HG03175 (cell line): Measurements from ENCODE around the gene ADAM10.

ENCODE experiments used
- ATAC-seq: cut with Tn5 transposase; IDR thresholded peaks from one replicate; pipeline ENCODE4 v1.9.1; 2021; ENCODE audit warnings: mild to moderate bottlenecking, moderate library complexity; ENCODE audit not compliant: unreplicated experiment

The ADAM10 gene

DNA sequence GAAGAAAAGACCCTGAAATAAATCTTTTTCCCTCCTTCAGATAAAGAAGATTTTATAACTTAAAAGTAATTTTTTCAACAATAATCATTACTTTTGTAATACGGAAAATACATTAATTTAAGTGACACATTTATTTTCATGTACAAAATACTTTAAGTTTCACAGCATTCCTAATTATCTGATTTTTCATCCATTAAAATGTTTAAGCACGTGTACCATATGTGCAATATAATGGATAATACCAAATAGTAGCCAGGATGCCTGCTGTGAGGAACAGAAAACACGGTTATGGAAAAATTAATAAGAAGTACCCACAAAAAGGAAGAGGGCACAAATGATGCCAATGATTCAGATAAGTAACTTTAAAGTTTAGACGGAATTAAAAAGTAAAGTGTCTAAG lies 33.5 kb downstream of the ADAM10 start:
- ATAC-seq: no peak

DNA sequence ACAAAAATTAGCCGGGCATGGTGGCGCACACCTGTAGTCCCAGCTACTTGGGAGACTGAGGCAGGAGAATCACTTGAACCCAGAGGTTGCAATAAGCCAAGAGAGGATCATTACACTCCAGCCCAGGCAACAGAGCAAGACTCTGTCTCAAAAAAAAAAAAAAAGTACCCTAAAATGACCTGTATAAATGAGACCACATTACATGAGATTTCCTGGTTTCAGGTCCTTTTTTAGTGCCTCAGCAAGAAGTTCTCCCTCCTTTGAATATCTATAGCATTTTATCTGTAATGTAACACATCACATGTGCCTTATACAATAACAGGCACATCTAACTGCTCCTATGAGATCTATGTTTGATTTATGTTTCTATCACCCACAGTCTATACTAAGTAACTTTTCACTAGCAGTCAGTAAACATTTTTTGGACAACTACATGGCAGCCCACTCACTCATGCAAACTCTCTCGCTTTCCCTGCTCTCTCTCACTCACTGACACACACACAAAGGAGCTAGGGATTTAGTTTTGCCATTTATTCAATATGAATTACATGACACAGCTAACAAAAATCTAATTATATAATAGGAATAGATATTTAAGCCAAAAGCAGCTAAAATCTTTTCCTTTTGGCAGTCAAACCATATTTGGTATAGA lies 34.1 kb downstream of the ADAM10 start:
- ATAC-seq: no peak

DNA sequence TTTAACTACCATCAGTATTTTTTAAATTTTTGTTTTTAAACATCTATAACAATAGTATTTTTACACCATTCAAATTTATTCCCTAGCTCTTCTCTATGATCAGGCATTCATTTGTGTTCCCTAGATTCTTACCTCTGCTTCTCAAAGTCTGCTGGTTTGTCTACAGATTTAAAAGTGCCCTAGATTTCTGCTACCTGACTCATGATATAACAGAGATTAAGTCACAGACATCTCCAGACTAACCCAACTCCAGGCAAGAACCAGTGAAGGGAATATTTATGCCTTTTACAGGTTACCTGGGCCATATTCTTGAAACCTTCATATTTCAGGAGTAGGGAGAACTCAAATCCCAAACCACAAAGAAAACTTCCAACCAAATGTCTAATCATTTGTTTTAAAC lies 38.8 kb downstream of the ADAM10 start:
- no peak for ATAC-seq

DNA sequence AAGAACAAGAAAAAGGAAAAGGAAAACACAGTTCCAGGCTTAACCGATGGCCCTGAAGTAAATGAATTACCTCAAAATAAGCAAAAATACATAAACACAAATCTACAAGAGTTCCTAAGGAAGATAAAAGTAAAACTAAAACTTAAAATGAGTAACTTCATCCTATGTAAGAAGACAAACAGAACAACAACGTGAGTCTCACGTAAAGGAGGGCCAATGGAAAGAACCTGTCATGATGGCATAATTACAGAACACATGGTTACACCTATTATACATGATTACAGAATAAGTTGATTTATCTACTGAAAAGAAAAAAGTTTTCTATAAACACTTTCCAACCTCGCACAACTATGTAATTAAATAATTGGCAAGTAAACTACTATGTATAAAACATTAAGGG lies 42.1 kb downstream of the ADAM10 start:
- ATAC-seq: no peak

DNA sequence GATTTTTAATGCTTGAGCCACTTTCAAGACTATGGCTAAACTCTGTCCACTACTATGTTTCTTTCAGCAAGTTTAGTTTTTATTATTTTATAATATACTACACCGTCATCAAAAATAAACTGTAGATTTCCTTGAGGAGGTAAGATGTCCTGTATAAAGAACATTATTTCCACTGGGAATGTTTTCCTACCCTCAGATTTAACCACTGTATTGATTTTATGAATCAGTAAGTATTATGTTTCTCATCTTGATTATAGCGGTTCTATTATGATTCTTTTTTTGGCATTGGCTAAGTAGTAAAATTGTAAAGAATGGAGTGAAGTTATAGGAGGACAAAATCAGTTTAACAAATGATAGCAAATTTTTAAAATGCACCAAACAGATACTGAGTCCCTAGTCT lies 44.4 kb downstream of the ADAM10 start:
- ATAC-seq: no peak

DNA sequence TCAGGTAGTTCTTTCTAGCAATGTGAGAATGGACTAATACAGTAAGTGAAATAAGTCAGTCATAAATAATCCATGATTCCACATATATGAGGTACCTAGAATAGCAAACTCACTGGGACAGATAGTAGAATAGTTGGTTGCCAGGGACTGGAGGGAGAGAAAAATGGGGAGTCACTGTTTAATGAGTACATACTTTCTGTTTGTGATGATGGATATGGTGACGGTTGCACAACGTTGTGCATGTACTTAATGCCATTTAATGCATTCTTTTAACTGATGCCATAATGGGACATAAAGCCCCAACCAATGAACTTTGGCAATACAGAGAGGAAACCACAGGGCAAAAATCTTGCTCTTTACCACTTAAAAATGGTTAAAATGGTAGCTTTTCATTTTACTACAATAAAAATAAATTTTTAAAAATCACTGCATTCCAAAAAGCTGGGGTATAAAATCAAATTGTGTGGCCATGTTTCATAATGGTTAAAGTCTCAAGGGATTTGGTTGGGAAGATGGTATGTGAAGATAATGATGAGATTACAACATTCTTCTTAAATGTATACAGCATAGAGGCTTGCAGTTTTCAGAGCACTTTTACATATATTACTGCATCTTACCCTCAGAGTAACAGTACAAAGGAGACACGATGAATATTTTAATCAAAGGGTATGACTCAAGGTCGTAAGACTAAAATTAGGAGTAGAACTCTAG lies 45.2 kb downstream of the ADAM10 start:
- ATAC-seq: no peak

DNA sequence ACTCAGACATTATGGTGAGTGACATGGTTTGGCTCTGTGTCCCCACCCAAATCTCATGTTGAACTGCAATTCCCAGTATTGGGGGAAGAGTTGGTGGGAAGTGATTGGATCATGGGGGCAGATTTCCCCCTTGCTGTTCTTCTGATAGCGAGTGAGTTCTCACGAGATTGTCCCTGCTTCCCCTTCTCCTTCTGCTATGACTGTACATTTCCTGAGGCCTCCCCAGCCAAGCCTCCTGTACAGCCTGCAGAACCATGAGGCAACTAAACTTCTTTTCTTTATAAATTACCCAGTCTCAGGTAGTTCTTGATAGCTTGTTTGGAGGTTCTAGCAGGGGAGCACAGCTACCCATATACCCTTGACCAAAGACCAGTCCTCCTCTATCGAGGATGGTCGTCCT lies 45.9 kb downstream of the ADAM10 start:
- no peak for ATAC-seq

DNA sequence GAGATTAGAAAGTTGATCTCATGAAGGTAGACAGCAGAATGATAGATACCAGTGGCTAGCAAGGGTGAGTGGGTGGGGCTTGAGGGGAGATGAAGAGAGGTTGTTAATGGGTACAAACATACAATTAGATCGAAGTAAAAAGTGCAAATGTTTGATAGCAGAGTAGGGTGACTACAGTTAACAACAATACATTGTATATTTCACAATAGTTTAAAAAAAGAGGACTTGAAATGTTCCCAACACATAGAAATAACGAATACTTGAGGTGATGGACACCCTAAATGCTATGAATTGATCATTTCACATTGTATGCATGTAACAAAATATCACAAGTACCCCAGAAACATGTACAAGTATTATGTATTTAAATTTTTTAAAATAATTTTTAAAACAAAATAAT lies 47.3 kb downstream of the ADAM10 start:
- ATAC-seq: no peak

DNA sequence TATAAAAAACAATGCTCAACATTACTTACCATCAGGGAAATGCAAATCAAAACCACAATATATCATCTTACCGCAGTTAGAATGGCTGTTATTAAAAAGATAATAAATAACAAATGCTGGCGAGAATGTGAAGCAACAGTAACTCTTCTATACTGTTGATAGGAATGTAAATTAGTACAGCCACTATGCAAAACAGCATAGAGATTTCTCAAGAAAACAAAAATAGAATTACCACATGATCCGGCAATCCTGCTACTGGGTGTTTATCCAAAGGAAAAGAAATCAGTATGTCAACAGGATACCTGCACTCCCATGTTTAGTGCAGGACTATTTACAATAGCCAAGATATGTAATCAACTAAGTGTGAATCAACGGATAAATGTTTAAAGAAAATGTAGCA lies 48.1 kb downstream of the ADAM10 start:
- no peak for ATAC-seq

DNA sequence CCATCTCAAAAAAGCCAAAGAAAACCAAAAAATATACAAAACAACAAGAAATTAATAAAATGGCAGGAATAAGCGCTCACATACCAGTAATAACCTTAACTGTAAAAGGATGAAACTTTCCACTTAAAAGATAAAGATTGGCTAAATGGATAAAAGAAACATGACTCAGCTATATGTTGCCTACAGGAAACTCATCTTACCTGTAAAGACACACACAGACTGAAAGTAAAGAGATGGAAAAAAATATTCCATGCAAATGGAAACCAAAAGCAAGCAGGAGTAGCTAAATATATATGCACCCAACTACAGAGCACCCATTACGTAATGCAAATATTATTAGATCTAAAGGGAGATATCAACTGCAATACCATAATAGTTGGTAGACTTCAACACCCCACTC lies 49.7 kb downstream of the ADAM10 start:
- no peak for ATAC-seq

DNA sequence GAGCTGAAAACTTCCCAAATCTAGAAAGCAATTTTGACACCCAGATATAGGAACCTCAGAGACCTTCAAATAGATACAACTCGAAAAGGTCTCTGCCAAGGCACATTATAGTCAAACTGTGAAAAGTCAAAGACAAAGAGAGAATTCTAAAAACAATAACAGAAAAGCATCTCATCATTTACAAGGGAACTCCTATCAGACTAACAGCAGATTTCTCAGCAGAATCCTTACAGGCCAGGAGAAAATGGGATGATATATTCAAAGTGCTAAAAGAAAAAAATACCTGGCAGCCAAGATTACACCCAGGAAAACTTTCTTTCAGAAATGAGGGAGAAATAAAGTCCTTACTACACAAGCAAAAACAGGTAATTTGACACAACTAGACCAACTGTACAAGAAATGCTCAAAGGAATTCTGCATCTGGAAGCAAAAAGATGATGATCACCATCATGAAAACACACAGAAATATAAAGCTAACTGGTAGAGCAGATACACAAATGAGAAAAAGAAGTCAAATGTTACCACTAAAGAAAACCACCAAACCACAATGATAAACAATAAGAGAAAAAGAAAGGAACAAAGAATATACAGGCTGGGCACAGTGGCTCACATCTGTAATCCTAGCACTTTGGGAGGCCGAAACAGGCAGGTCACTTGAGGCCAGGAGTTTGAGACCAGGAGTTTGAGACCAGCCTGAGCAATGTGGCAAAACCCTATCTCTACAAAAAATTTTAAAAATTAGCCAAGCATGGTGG lies 50.4 kb downstream of the ADAM10 start:
- no peak for ATAC-seq

DNA sequence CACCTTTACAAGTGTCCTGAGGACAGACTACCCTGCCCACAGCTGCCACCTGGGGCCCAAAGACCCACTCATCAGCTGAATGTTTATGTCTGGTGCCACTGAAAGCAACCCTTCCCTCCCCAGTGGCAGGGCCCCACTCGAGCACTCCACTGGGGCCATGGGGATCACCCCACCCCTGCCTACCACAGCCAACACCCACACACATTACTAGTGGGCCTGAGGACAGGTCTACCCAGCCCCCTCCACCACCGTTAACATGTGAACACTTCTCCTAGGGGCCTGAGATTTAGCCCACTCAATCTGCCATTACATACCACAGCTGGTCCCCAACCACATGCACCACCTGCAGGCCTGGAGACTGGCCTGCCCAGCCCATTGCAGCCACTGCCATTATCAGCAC lies 52.3 kb downstream of the ADAM10 start:
- no peak for ATAC-seq

DNA sequence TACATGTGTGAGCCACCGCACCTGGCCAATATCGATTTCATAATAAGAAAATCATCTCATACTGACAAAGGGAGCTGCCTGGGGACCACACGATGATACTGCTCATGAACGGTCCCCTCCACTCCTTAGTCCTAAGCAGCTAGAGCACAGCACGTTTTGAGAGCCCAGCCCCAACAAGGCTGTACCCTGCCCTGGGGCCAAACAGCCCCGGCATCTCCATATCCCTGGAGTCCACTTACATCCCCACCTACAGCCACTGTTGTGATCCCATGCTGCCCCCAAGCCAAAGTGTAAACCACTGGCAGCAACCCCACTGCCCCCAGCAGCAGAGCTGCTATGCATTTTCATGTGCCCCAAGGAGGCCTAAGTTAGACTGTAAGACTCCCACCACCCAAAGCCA lies 52.8 kb downstream of the ADAM10 start:
- no peak for ATAC-seq

DNA sequence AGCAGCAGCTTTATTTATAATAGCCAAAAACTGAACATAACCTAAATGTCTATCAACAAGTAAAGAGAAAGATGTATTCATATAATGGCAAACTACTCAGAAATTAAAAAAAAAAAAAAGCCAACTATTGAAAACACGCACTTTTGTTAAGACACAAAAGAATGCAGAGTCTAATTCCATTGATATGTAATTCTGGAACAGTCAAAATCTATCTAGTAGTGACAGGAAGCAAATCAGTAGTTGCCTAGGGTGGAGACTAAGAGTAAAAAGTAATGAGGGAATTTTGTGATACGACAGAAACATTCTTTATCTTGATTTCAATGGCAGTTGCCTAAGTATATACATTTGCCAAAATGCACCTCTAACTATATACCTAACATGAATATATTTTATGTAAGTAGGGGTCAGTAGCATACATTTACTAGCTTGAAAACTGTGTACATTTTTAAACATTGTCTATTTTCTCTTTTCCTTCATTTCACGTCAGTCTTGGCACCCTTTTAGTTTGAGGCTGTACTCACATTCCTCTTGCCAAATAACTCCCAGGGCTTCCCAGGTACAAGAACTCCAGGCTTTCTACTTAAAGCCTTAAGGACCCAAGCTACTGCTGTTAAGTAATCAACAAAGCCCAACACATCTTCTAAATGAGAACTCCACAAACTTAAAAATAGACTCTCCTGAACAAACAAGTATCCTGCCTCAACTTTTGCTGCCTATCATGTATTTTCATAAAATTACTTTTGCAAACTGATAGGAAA lies 54.7 kb downstream of the ADAM10 start:
- no peak for ATAC-seq

DNA sequence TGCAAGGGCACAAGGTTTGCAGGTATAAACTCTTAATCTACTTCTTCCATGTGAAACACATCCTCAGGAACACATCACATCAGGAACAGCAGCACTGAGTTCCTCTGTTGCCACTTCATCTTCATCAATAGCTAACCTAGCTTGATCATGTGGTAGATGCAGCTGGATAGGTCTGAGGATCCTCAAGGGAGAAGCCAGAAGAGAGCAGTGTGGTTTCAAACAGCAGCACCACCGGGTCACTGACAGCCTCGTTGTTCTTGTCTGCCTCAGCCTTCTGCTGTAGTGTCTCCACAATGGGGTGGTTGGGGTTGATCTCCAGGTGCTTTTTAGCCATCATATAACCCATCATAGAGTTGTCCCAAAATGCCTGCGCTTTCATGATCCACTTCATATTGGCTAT lies 58.8 kb downstream of the ADAM10 start:
- no peak for ATAC-seq

DNA sequence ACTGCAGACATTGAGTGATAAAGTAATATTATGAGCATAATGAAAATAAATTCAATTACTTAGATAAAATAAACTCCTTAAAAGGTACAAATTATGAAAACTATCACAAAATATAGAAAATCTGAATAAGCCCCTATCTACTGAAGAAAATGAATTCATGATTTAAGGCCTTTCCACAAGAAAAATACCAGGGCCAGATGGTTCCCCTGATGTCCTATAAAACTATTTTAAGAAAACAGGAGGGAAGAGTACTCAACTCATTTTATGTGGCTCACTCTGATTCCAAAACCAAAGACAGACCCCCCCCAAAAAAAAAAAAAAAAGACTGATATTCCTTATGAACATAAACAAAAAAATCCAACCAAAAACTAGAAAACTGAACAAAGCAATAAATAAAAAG lies 59.9 kb downstream of the ADAM10 start:
- no peak for ATAC-seq

DNA sequence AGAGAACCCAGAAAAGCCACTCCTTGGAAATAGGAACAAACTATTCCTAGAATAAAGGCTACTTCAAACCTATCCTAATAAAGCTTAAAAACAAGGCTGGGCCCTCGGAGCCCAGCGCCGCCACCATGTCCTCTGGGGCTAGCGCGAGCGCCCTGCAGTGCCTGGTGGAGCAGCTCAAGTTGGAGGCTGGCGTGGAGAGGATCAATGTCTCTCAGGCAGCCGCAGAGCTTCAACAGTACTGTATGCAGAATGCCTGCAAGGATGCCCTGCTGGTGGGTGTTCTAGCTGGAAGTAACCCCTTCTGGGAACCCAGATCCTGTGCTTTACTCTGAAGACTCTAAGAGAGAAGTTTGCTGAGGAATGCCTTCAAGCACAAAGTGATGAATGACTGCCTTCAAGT lies 63.2 kb downstream of the ADAM10 start:
- ATAC-seq: no peak

DNA sequence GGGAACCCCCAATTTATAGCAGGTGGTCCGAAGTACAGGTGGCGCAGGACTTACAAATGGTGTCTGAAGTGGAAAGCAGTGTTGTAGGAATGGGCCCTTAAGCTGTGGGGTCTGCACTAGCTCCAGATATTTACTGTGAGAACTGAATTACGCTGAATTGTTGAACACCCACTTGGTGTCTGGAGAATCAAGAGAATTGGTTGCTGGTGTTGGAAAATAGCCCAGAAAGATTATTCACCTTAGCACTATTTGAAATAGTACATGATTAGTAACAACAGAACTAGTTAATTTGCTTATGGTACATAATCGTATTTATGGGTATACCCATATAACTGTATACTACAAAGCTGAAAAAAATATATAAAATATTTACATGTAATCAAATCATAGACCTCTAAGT lies 64.8 kb downstream of the ADAM10 start:
- no peak for ATAC-seq

DNA sequence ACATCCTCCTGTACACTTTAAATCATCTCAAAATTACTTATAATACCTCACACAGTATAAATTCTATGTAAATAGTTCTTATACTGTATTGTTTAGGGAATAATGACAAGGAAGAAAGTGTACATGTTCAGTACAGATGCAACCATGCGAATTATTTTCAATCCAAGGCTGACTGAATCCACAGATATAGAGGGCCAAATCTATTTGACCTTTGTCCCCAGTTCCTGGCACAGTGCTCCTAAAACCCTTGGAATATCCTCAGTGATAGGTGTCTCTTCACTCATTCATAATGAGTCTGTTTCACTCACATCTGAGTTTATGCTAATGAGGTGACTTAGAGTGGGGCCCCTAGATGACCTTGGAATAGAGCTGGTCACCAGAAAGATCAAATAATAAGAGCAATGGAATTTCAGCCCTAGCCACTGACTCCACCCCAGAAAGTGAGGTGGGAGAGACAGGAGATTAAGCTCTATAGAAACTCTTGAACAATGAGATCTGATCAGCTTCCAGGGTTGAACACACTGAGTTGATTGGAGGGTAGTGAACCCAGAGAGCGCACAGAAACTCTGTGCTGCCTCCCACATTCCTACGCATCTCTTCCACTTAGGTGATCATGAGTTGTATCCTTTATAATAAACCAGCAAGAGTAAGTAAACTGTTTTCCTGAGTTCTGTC lies 65.3 kb downstream of the ADAM10 start:
- no peak for ATAC-seq

DNA sequence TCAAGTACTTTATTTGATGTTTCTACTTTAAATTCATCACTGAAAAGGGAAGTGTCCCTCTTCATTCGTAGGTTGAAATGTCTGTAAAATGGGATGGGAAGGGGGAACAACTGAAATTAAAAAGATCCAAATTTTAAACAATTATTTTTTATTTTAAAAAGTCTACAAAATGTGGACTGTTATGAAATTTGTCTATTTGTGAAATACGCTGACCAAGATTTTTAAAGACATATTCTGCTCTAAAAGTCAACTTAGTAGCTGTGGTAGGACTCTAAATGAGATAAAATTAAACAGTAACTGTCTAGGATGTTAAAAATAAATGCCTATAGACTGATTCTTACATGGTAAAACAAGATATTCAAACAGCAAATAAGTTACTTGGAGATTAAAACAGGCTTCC lies 67.3 kb downstream of the ADAM10 start:
- no peak for ATAC-seq

DNA sequence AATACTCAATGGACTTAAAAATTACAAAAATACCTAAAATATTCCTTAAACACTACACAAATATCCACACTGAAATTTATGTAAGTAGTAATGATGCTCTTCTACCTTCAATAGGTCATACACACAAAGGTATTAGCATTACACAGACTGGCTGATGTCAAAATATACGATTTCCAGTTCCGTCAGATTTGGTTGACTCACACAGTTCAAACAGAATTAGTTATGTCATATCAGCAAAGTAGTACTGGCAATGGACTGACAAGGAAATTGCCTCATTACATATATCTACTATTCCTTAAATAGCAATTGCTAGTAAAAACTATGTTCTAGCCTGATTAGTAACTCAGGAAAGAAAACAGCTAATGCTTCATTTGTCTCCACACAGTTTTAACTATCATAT lies 70.8 kb downstream of the ADAM10 start:
- ATAC-seq: no peak
